T-cell (primary cell): ENCODE measurements around the gene CCDC88C. TPM values are rescaled to one million over a fixed set of nuclear protein-coding genes. Genes with fewer than 3 reads are reported as not detected.
"Not testable (repeated sequence)": the region's sequence is repeated elsewhere in the genome, so short reads cannot be mapped to it uniquely, and the experiment has no call there.

Source experiments
- ATAC-seq, 4 experiments: fragments of 200-7000 bp in 3 of 4; fragments of 150-1000 bp in 1 of 4; cut with Tn5 transposase; replicated peaks in 1 of 4; 1 replicate in 3 of 4; 2 replicates in 1 of 4; pipeline ENCODE4 v1.10.0; 2021; ENCODE audit warnings: moderate library complexity in 3 of 4, mild to moderate bottlenecking in 2 of 4, moderate number of reproducible peaks in 1 of 4
- CTCF ChIA-PET, 2 donors: fragments of 300-600 bp; sonication (Branson Sonifier 250); formaldehyde crosslinking; loops; one replicate each; lab custom pipeline; 2022; ENCODE audit warnings: antibody characterized with exemption in 2 of 2; lab: Charles Lee
- POLR2A ChIA-PET, 2 donors: fragments of 300-600 bp; sonication (Branson Sonifier 250); formaldehyde crosslinking; loops; one replicate each; lab custom pipeline; 2022; ENCODE audit warnings: antibody characterized with exemption in 2 of 2; lab: Charles Lee
- DNase-seq, 35 experiments: peaks; one replicate each; pipeline versions ENCODE4 v3.0.0 to v3.0.0-alpha.2; 2013 to 2023
- H3K27ac ChIP-seq: one replicate; pipeline ENCODE4 v1.5.1; 2013; ENCODE audit warnings: low read length
- H3K27me3 ChIP-seq, 2 experiments: replicated peaks in 1 of 2; 1 replicate in 1 of 2; 2 replicates in 1 of 2; pipeline versions ENCODE4 v1.6.1 to v1.7.0; 2013; ENCODE audit warnings: low read length in 1 of 2, mixed read lengths in 1 of 2; ENCODE audit not compliant: control insufficient read depth in 2 of 2, insufficient read depth in 2 of 2; ENCODE audit errors: extremely low read depth in 1 of 2
- H3K36me3 ChIP-seq, 2 donors: 1 replicate in 1 of 2; 2 replicates in 1 of 2; pipeline versions ENCODE4 v1.6.1 to v1.7.0; 2013; ENCODE audit warnings: low read length in 1 of 2; ENCODE audit not compliant: control insufficient read depth in 2 of 2, insufficient read depth in 1 of 2; ENCODE audit errors: extremely low read depth in 1 of 2
- H3K4me1 ChIP-seq, 2 experiments: 1 replicate in 1 of 2; 2 replicates in 1 of 2; pipeline versions ENCODE4 v1.6.1 to v1.7.0; 2013; ENCODE audit warnings: low read length in 2 of 2, mixed read lengths in 1 of 2; ENCODE audit not compliant: insufficient read depth in 2 of 2, control insufficient read depth in 1 of 2; ENCODE audit errors: extremely low read depth in 1 of 2
- H3K4me3 ChIP-seq, 2 donors: 1 replicate in 1 of 2; 2 replicates in 1 of 2; pipeline versions ENCODE4 v1.5.1 to v1.7.0; 2013; ENCODE audit warnings: mild to moderate bottlenecking in 2 of 2, low read length in 1 of 2, moderate library complexity in 1 of 2; ENCODE audit not compliant: control insufficient read depth in 1 of 2; ENCODE audit errors: extremely low read depth in 1 of 2
- H3K9me3 ChIP-seq: 2 replicates; pipeline ENCODE4 v1.7.0; 2013
- H3K27ac Mint-ChIP-seq, 2 donors: one replicate each; pipeline ENCODE4 v1.8.0; 2020 to 2021; ENCODE audit warnings: mild to moderate bottlenecking in 2 of 2, mixed read lengths in 2 of 2
- H3K27me3 Mint-ChIP-seq, 2 donors: one replicate each; pipeline ENCODE4 v1.8.0; 2021 to 2022; ENCODE audit warnings: mixed read lengths in 2 of 2
- H3K36me3 Mint-ChIP-seq: one replicate; pipeline ENCODE4 v1.8.0; 2021; ENCODE audit warnings: mixed read lengths
- H3K4me1 Mint-ChIP-seq, 3 donors: one replicate each; pipeline ENCODE4 v1.8.0; 2020 to 2022; ENCODE audit warnings: mixed read lengths in 3 of 3, mild to moderate bottlenecking in 1 of 3
- H3K4me3 Mint-ChIP-seq, 3 donors: one replicate each; pipeline ENCODE4 v1.8.0; 2020 to 2022; ENCODE audit warnings: mild to moderate bottlenecking in 3 of 3, mixed read lengths in 3 of 3, moderate library complexity in 3 of 3
- H3K9me3 Mint-ChIP-seq, 3 donors: one replicate each; pipeline ENCODE4 v1.8.0; 2020 to 2022; ENCODE audit warnings: mixed read lengths in 3 of 3
- WGBS: methylation state at CpG from one replicate; pipeline ENCODE4 v1.1.5; 2013; ENCODE audit warnings: missing lambda C conversion rate; ENCODE audit not compliant: insufficient coverage; 5-methylcytosine and 5-hydroxymethylcytosine counted together
- total RNA-seq, 35 experiments: library from RNA in 6 of 35; stranded (reverse) in 6 of 35; fragments of 120-200 nt in 1 of 35; gene quantifications; one replicate each; pipeline versions ENCODE4 v1.2.1 to v1.2.4 and lab custom pipeline; 2013 to 2026

CCDC88C gene
- total RNA-seq, 5 donors from 2014 or later (not counting 1 experiment from before 2014, with no cell fraction given): 260 to 368 (median 275) TPM

- peak overlapping the region in 1 of 2 donors; percentile 15 for H3K4me3 ChIP-seq
- Mint-ChIP-seq H3K9me3 (no peaks in the 10 kb centered on the region), H3K4me1 (peaks cover 92 to 95% (median 95%) of the 10 kb centered on the region in 3 donors), H3K27me3 (no peaks in the 10 kb centered on the region), H3K36me3 (peaks cover 66% of the 10 kb centered on the region), H3K4me3 (peak overlapping the region; percentile 73 to 81 (median 80)), H3K27ac (peak overlapping the region; percentile 94 to 98)
- H3K36me3 ChIP-seq: peaks cover 11 to 58% of the 10 kb centered on the region in 2 donors
- ChIA-PET POLR2A (interaction anchor here in 1 of 2 donors (0.6 to 0.7 kb wide), 2 partner anchors 7 to 19 kb away, joined by 3 to 4 read pairs; no protein-coding TSS in a partner anchor), CTCF (interaction anchor here (0.6 to 1.6 kb wide), 4 partner anchors 36 to 611 kb away, joined by 4 to 7 read pairs (median 4); no protein-coding TSS in a partner anchor)
- peak in 4 of 35 experiments; percentile 25 to 80 (median 37) for DNase-seq
- no peaks in the 10 kb centered on the region for H3K27me3 ChIP-seq
- WGBS: 19% methylated on average over 3 of the region's 8 CpGs
- ATAC-seq: peak in 3 of 4 experiments; percentile 3 to 42 (median 8)
- H3K4me1 ChIP-seq: peaks cover 84 to 95% of the 10 kb centered on the region in 2 experiments
- no peaks in the 10 kb centered on the region for H3K9me3 ChIP-seq
- peak overlapping the region; percentile 95 for H3K27ac ChIP-seq
These were observed 7.5 kb downstream of the CCDC88C start for GRCh38 chr14:91409928-91410718.

GRCh38 chr14:91409240-91409639 lies 8.4 kb downstream of the CCDC88C start:
- H3K4me3 ChIP-seq, DNase-seq, ATAC-seq, H3K9me3 Mint-ChIP-seq, H3K27me3 Mint-ChIP-seq, H3K9me3 ChIP-seq, H3K27me3 ChIP-seq: not testable (repeated sequence)
- Histone ChIP-seq H3K36me3 (peaks cover 11 to 54% of the 10 kb centered on the region in 2 donors), H3K27ac (peak overlapping the region; percentile 95), H3K4me1 (peaks cover 81 to 96% of the 10 kb centered on the region in 2 experiments)
- H3K27ac Mint-ChIP-seq: peak overlapping the region; percentile 94 to 98
- peaks cover 60% of the 10 kb centered on the region for H3K36me3 Mint-ChIP-seq
- peak overlapping the region in 2 of 3 donors; percentile 62 to 81 for H3K4me3 Mint-ChIP-seq
- CTCF ChIA-PET: interaction anchor here in 1 of 2 donors (0.7 to 1.0 kb wide), 5 partner anchors 11 to 86 kb away, joined by 3 read pairs; no protein-coding TSS in a partner anchor
- 60% methylated on average over 1 of the region's 6 CpGs for WGBS
- H3K4me1 Mint-ChIP-seq: peaks cover 92 to 95% (median 95%) of the 10 kb centered on the region in 3 donors
- POLR2A ChIA-PET: interaction anchor here (0.6 to 1.1 kb wide), 9 partner anchors 8 to 86 kb away, joined by 3 to 9 read pairs (median 4); partner anchors contain the start of gene CCDC88C (in 1 of the 2)

GRCh38 chr14:91406982-91407381 lies 10.6 kb downstream of the CCDC88C start:
- H3K36me3 Mint-ChIP-seq: peaks cover 51% of the 10 kb centered on the region
- H3K4me3 Mint-ChIP-seq: peak overlapping the region; percentile 54 to 81 (median 68)
- no peaks in the 10 kb centered on the region for H3K9me3 Mint-ChIP-seq
- H3K27ac ChIP-seq: peak overlapping the region; percentile 95
- peaks cover 82 to 99% of the 10 kb centered on the region in 2 experiments for H3K4me1 ChIP-seq
- H3K4me1 Mint-ChIP-seq: peaks cover 95 to 96% (median 96%) of the 10 kb centered on the region in 3 donors
- H3K9me3 ChIP-seq: no peaks in the 10 kb centered on the region
- DNase-seq (peak in 1 of 35 experiments; percentile 17), ATAC-seq (no peak)
- WGBS: 55% methylated on average over 4 of the region's 5 CpGs
- ChIA-PET CTCF (no interaction called here), POLR2A (no interaction called here)
- H3K4me3 ChIP-seq: no peak overlapping the region
- no peaks in the 10 kb centered on the region for H3K27me3 Mint-ChIP-seq
- peak overlapping the region; percentile 94 for H3K27ac Mint-ChIP-seq
- peaks cover 11 to 42% of the 10 kb centered on the region in 2 donors for H3K36me3 ChIP-seq
- no peaks in the 10 kb centered on the region for H3K27me3 ChIP-seq

GRCh38 chr14:91406451-91406850 lies 11.2 kb downstream of the CCDC88C start:
- no peaks in the 10 kb centered on the region for H3K9me3 Mint-ChIP-seq
- H3K27me3 Mint-ChIP-seq: no peaks in the 10 kb centered on the region
- WGBS: 81% methylated on average over 8 of the region's 8 CpGs
- Histone ChIP-seq H3K36me3 (peaks cover 11 to 44% of the 10 kb centered on the region in 2 donors), H3K9me3 (no peaks in the 10 kb centered on the region), H3K27ac (peak overlapping the region; percentile 95), H3K27me3 (no peaks in the 10 kb centered on the region), H3K4me1 (peaks cover 82 to 99% of the 10 kb centered on the region in 2 experiments), H3K4me3 (peak overlapping the region in 1 of 2 donors; percentile 35)
- H3K27ac Mint-ChIP-seq: peak overlapping the region; percentile 94
- peak overlapping the region; percentile 49 to 81 (median 54) for H3K4me3 Mint-ChIP-seq
- H3K36me3 Mint-ChIP-seq: peaks cover 51% of the 10 kb centered on the region
- POLR2A ChIA-PET: no interaction called here
- ATAC-seq (no peak), DNase-seq (peak in 1 of 35 experiments; percentile 20)
- CTCF ChIA-PET: no interaction called here
- peaks cover 95 to 96% (median 96%) of the 10 kb centered on the region in 3 donors for H3K4me1 Mint-ChIP-seq

GRCh38 chr14:91405724-91406435 lies 11.7 kb downstream of the CCDC88C start:
- peaks cover 93 to 95% (median 94%) of the 10 kb centered on the region in 3 donors for H3K4me1 Mint-ChIP-seq
- no peak for ATAC-seq
- peak overlapping the region; percentile 95 for H3K27ac ChIP-seq

More at GRCh38 chr14:91405724-91406435, 11.7 kb downstream of the CCDC88C start:
- ChIA-PET CTCF (interaction anchor here (0.5 to 0.9 kb wide), 3 partner anchors 10 to 119 kb away, joined by 3 to 11 read pairs (median 5); no protein-coding TSS in a partner anchor), POLR2A (interaction anchor here (0.7 to 1.0 kb wide), 2 partner anchors 10 kb away, joined by 4 to 9 read pairs; no protein-coding TSS in a partner anchor)
- 62% methylated on average over 6 of the region's 7 CpGs for WGBS
- DNase-seq: no peak
- H3K27me3 ChIP-seq: no peaks in the 10 kb centered on the region
- Mint-ChIP-seq H3K27ac (peak overlapping the region; percentile 94), H3K27me3 (no peaks in the 10 kb centered on the region), H3K9me3 (no peaks in the 10 kb centered on the region), H3K36me3 (peaks cover 46% of the 10 kb centered on the region), H3K4me3 (peak overlapping the region; percentile 68 to 81 (median 69))
- H3K4me1 ChIP-seq: peaks cover 77 to 97% of the 10 kb centered on the region in 2 experiments
- no peaks in the 10 kb centered on the region for H3K9me3 ChIP-seq
- peaks cover 11 to 43% of the 10 kb centered on the region in 2 donors for H3K36me3 ChIP-seq
- H3K4me3 ChIP-seq: peak overlapping the region; percentile 22 to 35
